ENCODE data around the gene ASCC3.

ASCC3 gene

DNA sequence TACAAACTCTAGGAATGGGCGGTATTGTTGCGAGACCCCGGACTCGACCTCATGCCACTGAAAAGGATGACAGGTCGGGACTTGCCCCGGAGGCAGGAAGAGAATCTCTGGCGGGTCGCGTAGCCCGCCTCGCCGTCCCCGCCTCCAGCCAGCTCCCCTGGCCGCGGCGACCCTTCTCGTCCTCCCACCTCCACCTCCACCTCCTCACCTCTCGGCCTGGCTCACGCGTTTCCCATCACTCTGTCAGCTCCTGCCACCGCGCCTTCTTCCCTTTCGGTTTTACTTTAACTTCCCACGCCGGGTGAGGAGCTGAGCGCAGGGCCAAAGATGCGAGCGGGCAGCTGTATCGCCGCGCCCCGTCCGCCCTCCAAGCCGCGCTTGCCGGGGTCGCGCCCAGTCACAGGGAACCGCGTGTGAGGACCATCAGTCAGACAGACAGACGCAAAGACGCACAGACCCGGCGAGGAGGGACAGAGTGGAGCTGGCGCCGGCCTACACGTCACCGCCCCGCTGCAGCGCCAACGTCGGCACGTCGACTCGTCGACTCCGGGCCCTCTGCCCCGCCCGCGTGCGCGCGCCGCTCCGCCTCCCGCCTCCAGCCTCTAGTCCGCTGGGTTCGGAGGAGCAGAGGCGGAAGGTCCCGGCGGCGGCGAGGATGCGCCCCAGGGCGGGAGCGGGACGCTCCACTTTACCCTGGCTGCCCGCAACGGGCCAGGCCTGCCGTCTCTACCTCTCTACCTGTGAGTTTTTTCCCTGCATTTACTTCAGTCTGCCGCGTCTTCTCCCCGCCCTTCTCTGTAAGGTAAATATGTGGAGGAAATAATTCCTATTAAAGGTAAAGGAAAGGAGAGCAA lies at the start of gene ASCC3:
Gene ASCC3 (minus strand): TSS at position 477 of the 854 bp plus-strand sequence. CDS start 13,332 bp downstream, outside the sequence.
- ATAC-seq (ENCODE audit: low read depth), result peak; percentile 98
- peak within 1 kb of the TSS; percentile 69 for H3K4me3 ChIP-seq (ENCODE audit: severe bottlenecking)
- H3K4me1 ChIP-seq (ENCODE audit: insufficient read depth, poor library complexity, severe bottlenecking), result peaks cover 14% of the 10 kb centered on the region
- no peaks in the 10 kb centered on the region for H3K27me3 ChIP-seq (ENCODE audit: insufficient read depth, poor library complexity, severe bottlenecking)
- peaks cover 27% of the 10 kb centered on the region for H3K36me3 ChIP-seq (ENCODE audit: low read depth)
- peak; percentile 92 for DNase-seq (ENCODE audit: low spot score)
- H3K27ac ChIP-seq (ENCODE audit: poor library complexity, severe bottlenecking), result peak within 1 kb of the TSS; percentile 76
- no peaks in the 10 kb centered on the region for H3K9me3 ChIP-seq (ENCODE audit: severe bottlenecking)
- no peak for TF ChIP-seq CTCF (IDR thresholded peaks at IDR 0.05; ENCODE audit: poor library complexity, severe bottlenecking)

GRCh38 chr6:100925749-100926148 lies 44.6 kb upstream of the ASCC3 start:
- H3K4me3 ChIP-seq (ENCODE audit: severe bottlenecking), result no peak overlapping the region
- ATAC-seq (ENCODE audit: low read depth) (no peak), DNase-seq (ENCODE audit: low spot score) (no peak)
- no peak overlapping the region for H3K27ac ChIP-seq (ENCODE audit: poor library complexity, severe bottlenecking)
- TF ChIP-seq CTCF (IDR thresholded peaks at IDR 0.05; ENCODE audit: poor library complexity, severe bottlenecking), result no peak
- H3K4me1 ChIP-seq (ENCODE audit: insufficient read depth, poor library complexity, severe bottlenecking), result no peaks in the 10 kb centered on the region
- no peaks in the 10 kb centered on the region for H3K36me3 ChIP-seq (ENCODE audit: low read depth)
- H3K9me3 ChIP-seq (ENCODE audit: severe bottlenecking), result no peaks in the 10 kb centered on the region
- no peaks in the 10 kb centered on the region for H3K27me3 ChIP-seq (ENCODE audit: insufficient read depth, poor library complexity, severe bottlenecking)

GRCh38 chr6:100924534-100925227 lies 43.6 kb upstream of the ASCC3 start:
- no peak for DNase-seq (ENCODE audit: low spot score)
- H3K4me1 ChIP-seq (ENCODE audit: insufficient read depth, poor library complexity, severe bottlenecking), result no peaks in the 10 kb centered on the region
- H3K4me3 ChIP-seq (ENCODE audit: severe bottlenecking), result no peak overlapping the region
- no peak overlapping the region for H3K27ac ChIP-seq (ENCODE audit: poor library complexity, severe bottlenecking)
- no peaks in the 10 kb centered on the region for H3K9me3 ChIP-seq (ENCODE audit: severe bottlenecking)
- no peaks in the 10 kb centered on the region for H3K36me3 ChIP-seq (ENCODE audit: low read depth)
- no peak for ATAC-seq (ENCODE audit: low read depth)
- TF ChIP-seq CTCF (IDR thresholded peaks at IDR 0.05; ENCODE audit: poor library complexity, severe bottlenecking), result no peak
- H3K27me3 ChIP-seq (ENCODE audit: insufficient read depth, poor library complexity, severe bottlenecking), result no peaks in the 10 kb centered on the region

GRCh38 chr6:100923481-100924165 lies 42.5 kb upstream of the ASCC3 start:
- ATAC-seq (ENCODE audit: low read depth), result no peak
- no peaks in the 10 kb centered on the region for H3K9me3 ChIP-seq (ENCODE audit: severe bottlenecking)
- no peak for DNase-seq (ENCODE audit: low spot score)
- H3K4me3 ChIP-seq (ENCODE audit: severe bottlenecking), result no peak overlapping the region
- no peak overlapping the region for H3K27ac ChIP-seq (ENCODE audit: poor library complexity, severe bottlenecking)
- H3K36me3 ChIP-seq (ENCODE audit: low read depth), result no peaks in the 10 kb centered on the region
- H3K4me1 ChIP-seq (ENCODE audit: insufficient read depth, poor library complexity, severe bottlenecking), result no peaks in the 10 kb centered on the region
- H3K27me3 ChIP-seq (ENCODE audit: insufficient read depth, poor library complexity, severe bottlenecking), result no peaks in the 10 kb centered on the region
- TF ChIP-seq CTCF (IDR thresholded peaks at IDR 0.05; ENCODE audit: poor library complexity, severe bottlenecking), result no peak
